ENCODE measurements around the gene CRB1. TPM values are rescaled to one million over a fixed set of nuclear protein-coding genes. Genes with fewer than 3 reads are reported as not detected.

Gene CRB1
- total and polyA plus RNA-seq, 9 of the 15 experiments (the other 6 are each of a cell fraction or from before 2014, with no cell fraction given) = 0.04 to 0.10 TPM; not detected in 7

DNA sequence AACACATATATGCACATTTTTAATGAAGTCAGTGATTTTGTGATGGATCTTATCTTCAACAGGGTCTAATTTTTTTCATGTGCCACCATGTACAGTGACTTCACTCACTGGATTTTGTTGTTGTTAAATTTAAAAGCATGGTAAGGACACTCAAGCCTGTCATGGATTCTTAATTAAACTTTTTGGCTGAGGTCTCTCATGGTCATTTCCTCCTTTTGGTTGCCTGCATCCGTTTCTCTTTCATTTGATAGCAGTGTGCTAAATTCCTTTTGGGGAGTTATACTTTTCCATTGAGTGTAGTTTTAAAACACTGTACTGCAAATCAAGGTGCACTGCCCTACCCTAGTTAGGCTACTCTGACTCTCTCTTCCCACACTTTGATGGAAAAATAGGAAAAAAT lies 13.2 kb upstream of the CRB1 start (continued):
- TF ChIP-seq, protein P1, sequence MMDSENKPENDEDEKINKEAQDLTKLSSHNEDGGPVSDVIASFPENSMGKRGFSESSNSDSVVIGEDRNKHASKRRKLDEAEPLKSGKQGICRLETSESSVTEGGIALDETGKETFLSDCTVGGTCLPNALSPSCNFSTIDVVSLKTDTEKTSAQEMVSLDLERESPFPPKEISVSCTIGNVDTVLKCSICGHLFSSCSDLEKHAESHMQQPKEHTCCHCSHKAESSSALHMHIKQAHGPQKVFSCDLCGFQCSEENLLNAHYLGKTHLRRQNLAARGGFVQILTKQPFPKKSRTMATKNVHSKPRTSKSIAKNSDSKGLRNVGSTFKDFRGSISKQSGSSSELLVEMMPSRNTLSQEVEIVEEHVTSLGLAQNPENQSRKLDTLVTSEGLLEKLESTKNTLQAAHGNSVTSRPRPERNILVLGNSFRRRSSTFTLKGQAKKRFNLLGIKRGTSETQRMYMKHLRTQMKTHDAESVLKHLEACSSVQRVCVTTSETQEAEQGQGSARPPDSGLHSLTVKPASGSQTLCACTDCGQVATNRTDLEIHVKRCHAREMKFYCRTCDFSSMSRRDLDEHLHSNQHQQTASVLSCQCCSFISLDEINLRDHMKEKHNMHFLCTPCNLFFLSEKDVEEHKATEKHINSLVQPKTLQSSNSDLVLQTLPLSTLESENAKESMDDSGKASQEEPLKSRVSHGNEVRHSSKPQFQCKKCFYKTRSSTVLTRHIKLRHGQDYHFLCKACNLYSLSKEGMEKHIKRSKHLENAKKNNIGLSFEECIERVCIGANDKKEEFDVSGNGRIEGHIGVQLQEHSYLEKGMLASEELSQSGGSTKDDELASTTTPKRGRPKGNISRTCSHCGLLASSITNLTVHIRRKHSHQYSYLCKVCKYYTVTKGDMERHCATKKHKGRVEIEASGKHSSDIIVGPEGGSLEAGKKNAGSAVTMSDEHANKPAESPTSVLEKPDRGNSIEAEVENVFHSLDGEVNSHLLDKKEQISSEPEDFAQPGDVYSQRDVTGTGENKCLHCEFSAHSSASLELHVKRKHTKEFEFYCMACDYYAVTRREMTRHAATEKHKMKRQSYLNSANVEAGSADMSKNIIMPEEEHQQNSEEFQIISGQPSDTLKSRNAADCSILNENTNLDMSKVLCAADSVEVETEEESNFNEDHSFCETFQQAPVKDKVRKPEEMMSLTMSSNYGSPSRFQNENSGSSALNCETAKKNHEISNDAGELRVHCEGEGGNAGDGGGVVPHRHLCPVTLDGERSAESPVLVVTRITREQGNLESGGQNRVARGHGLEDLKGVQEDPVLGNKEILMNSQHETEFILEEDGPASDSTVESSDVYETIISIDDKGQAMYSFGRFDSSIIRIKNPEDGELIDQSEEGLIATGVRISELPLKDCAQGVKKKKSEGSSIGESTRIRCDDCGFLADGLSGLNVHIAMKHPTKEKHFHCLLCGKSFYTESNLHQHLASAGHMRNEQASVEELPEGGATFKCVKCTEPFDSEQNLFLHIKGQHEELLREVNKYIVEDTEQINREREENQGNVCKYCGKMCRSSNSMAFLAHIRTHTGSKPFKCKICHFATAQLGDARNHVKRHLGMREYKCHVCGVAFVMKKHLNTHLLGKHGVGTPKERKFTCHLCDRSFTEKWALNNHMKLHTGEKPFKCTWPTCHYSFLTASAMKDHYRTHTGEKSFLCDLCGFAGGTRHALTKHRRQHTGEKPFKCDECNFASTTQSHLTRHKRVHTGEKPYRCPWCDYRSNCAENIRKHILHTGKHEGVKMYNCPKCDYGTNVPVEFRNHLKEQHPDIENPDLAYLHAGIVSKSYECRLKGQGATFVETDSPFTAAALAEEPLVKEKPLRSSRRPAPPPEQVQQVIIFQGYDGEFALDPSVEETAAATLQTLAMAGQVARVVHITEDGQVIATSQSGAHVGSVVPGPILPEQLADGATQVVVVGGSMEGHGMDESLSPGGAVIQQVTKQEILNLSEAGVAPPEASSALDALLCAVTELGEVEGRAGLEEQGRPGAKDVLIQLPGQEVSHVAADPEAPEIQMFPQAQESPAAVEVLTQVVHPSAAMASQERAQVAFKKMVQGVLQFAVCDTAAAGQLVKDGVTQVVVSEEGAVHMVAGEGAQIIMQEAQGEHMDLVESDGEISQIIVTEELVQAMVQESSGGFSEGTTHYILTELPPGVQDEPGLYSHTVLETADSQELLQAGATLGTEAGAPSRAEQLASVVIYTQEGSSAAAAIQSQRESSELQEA (IDR thresholded peaks at IDR 0.05; ENCODE audit: low read depth) = no peak
- TF ChIP-seq VEZF1 (CRISPR knock-in tag; IDR thresholded peaks at IDR 0.05) (no peak), SRF (CRISPR knock-in tag; IDR thresholded peaks at IDR 0.05) (no peak), HMG20A (CRISPR knock-in tag; conservative IDR thresholded peaks at IDR 0.05) (no peak), ZNF589 (CRISPR knock-in tag; IDR thresholded peaks at IDR 0.05; ENCODE audit: low read depth) (no peak), MYNN (IDR thresholded peaks at IDR 0.05) (no peak), MYNN (CRISPR knock-in tag; IDR thresholded peaks at IDR 0.05) (no peak)
